ENCODE measurements around the gene HELLS.

The HELLS gene

DNA sequence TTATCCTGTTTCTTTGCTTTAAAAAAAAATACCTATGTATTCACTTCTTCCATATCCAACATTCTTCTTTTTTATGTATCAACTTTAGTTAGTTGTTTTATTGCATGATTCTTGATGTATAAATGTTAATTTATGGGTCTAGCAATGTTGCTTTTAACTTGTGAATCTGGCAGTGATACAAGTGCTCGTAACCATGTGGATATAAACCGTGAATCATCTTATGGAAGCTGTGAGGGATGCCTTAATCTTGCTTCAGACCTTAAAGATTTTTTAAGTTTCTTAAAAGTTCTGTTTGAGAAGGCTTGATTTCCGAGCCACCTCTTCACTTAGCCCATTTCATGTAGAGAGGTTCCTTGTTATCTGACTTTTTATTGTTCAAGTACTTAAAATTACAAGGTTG lies 25.9 kb downstream of the HELLS start:
- Histone ChIP-seq H3K4me1 (ENCODE audit: low read depth, poor library complexity, severe bottlenecking) (peaks cover 6% of the 10 kb centered on the region), H3K9ac (no peak overlapping the region)
- TF ChIP-seq CTCF (conservative IDR thresholded peaks at IDR 0.05; ENCODE audit: low read depth, low read length), result no peak

GRCh38 chr10:94578790-94579189 lies 33.2 kb downstream of the HELLS start:
- Histone ChIP-seq H3K79me2 (ENCODE audit: insufficient read depth, low read depth) (no peaks in the 10 kb centered on the region), H3K36me3 (ENCODE audit: insufficient read depth) (no peaks in the 10 kb centered on the region)

More for the DNA sequence above, 25.9 kb downstream of the HELLS start:
- H4K20me1 ChIP-seq (ENCODE audit: insufficient read depth), result no peaks in the 10 kb centered on the region
- H3K36me3 ChIP-seq (ENCODE audit: insufficient read depth), result peaks cover 4% of the 10 kb centered on the region; the same call in 1 of the 2 replicates
- H3K4me3 ChIP-seq (IDR thresholded peaks at IDR 0.05; ENCODE audit: insufficient read depth, low read depth, low read length), result no peak overlapping the region
- no peaks in the 10 kb centered on the region for H3K27me3 ChIP-seq (ENCODE audit: insufficient read depth, low read depth)
- no peak overlapping the region for H2AFZ ChIP-seq (ENCODE audit: low read depth)
- H3K79me2 ChIP-seq (ENCODE audit: insufficient read depth, low read depth), result no peaks in the 10 kb centered on the region
- no peak overlapping the region for H3K4me2 ChIP-seq
- no peak overlapping the region for H3K27ac ChIP-seq

GRCh38 chr10:94583124-94583523 lies 37.5 kb downstream of the HELLS start:
- Histone ChIP-seq H3K9ac (no peak overlapping the region), H3K27me3 (ENCODE audit: insufficient read depth, low read depth) (no peaks in the 10 kb centered on the region), H3K27ac (no peak overlapping the region), H3K4me2 (no peak overlapping the region), H4K20me1 (ENCODE audit: insufficient read depth) (no peaks in the 10 kb centered on the region), H3K79me2 (ENCODE audit: insufficient read depth, low read depth) (no peaks in the 10 kb centered on the region), H3K4me3 (IDR thresholded peaks at IDR 0.05; ENCODE audit: insufficient read depth, low read depth, low read length) (no peak overlapping the region), H2AFZ (ENCODE audit: low read depth) (no peak overlapping the region), H3K4me1 (ENCODE audit: low read depth, poor library complexity, severe bottlenecking) (no peaks in the 10 kb centered on the region), H3K36me3 (ENCODE audit: insufficient read depth) (no peaks in the 10 kb centered on the region)
- TF ChIP-seq CTCF (conservative IDR thresholded peaks at IDR 0.05; ENCODE audit: low read depth, low read length), result no peak

More at GRCh38 chr10:94578790-94579189, 33.2 kb downstream of the HELLS start:
- Histone ChIP-seq H3K9ac (no peak overlapping the region), H3K27me3 (ENCODE audit: insufficient read depth, low read depth) (no peaks in the 10 kb centered on the region), H3K4me1 (ENCODE audit: low read depth, poor library complexity, severe bottlenecking) (no peaks in the 10 kb centered on the region), H3K4me3 (IDR thresholded peaks at IDR 0.05; ENCODE audit: insufficient read depth, low read depth, low read length) (no peak overlapping the region), H4K20me1 (ENCODE audit: insufficient read depth) (no peaks in the 10 kb centered on the region), H3K4me2 (no peak overlapping the region), H2AFZ (ENCODE audit: low read depth) (no peak overlapping the region), H3K27ac (no peak overlapping the region)
- no peak for TF ChIP-seq CTCF (conservative IDR thresholded peaks at IDR 0.05; ENCODE audit: low read depth, low read length)

- no peak overlapping the region for H2AFZ ChIP-seq (ENCODE audit: low read depth)
- no peak overlapping the region for H3K9ac ChIP-seq
- no peaks in the 10 kb centered on the region for H3K79me2 ChIP-seq (ENCODE audit: insufficient read depth, low read depth)
- H3K36me3 ChIP-seq (ENCODE audit: insufficient read depth), result peaks cover 6% of the 10 kb centered on the region; the same call in 1 of the 2 replicates
- H3K4me3 ChIP-seq (IDR thresholded peaks at IDR 0.05; ENCODE audit: insufficient read depth, low read depth, low read length), result no peak overlapping the region
- no peaks in the 10 kb centered on the region for H3K27me3 ChIP-seq (ENCODE audit: insufficient read depth, low read depth)
- H3K27ac ChIP-seq, result no peak overlapping the region
- H4K20me1 ChIP-seq (ENCODE audit: insufficient read depth), result no peaks in the 10 kb centered on the region
- no peaks in the 10 kb centered on the region for H3K4me1 ChIP-seq (ENCODE audit: low read depth, poor library complexity, severe bottlenecking)
- no peak for TF ChIP-seq CTCF (conservative IDR thresholded peaks at IDR 0.05; ENCODE audit: low read depth, low read length)
- no peak overlapping the region for H3K4me2 ChIP-seq
Measured at GRCh38 chr10:94591461-94592205, 46.0 kb downstream of the HELLS start.

Data from KMS-11 (cell line).